Nephron progenitor cell (in vitro differentiated cells): Measurements from ENCODE around the gene MCM3.

Source experiments
- DNase-seq: peaks from one replicate; pipeline ENCODE4 v3.0.0; 2021
- H3K27ac Mint-ChIP-seq: 2 replicates; pipeline ENCODE4 v1.8.0; 2021; ENCODE audit warnings: mild to moderate bottlenecking, moderate library complexity, mixed read lengths
- H3K27me3 Mint-ChIP-seq: 2 replicates; pipeline ENCODE4 v1.8.0; 2021; ENCODE audit warnings: mild to moderate bottlenecking, low read depth, mixed read lengths; ENCODE audit not compliant: poor library complexity
- H3K36me3 Mint-ChIP-seq: 2 replicates; pipeline ENCODE4 v1.8.0; 2021; ENCODE audit warnings: low read depth, mixed read lengths
- H3K4me1 Mint-ChIP-seq: 2 replicates; pipeline ENCODE4 v1.8.0; 2021; ENCODE audit warnings: mixed read lengths
- H3K4me3 Mint-ChIP-seq: 2 replicates; pipeline ENCODE4 v1.8.0; 2021; ENCODE audit warnings: mild to moderate bottlenecking, moderate library complexity, mixed read lengths
- H3K9me3 Mint-ChIP-seq: 2 replicates; pipeline ENCODE4 v1.8.0; 2021; ENCODE audit warnings: mild to moderate bottlenecking, moderate library complexity, mixed read lengths
- TF ChIP-seq, protein P1 (sequence below): fragments of 200-600 bp; sonication (generic); IDR thresholded peaks from 2 replicates; pipeline ENCODE4 v1.5.0; 2021; ENCODE audit warnings: antibody characterized with exemption

The MCM3 gene

GRCh38 chr6:52314752-52315151 lies 30.2 kb upstream of the MCM3 start:
- H3K9me3 Mint-ChIP-seq = no peaks in the 10 kb centered on the region
- no peaks in the 10 kb centered on the region for H3K4me1 Mint-ChIP-seq
- H3K36me3 Mint-ChIP-seq = no peaks in the 10 kb centered on the region
- peaks cover 3% of the 10 kb centered on the region for H3K27me3 Mint-ChIP-seq
- H3K27ac Mint-ChIP-seq = no peak overlapping the region
- H3K4me3 Mint-ChIP-seq = no peak overlapping the region
- TF ChIP-seq, protein P1, sequence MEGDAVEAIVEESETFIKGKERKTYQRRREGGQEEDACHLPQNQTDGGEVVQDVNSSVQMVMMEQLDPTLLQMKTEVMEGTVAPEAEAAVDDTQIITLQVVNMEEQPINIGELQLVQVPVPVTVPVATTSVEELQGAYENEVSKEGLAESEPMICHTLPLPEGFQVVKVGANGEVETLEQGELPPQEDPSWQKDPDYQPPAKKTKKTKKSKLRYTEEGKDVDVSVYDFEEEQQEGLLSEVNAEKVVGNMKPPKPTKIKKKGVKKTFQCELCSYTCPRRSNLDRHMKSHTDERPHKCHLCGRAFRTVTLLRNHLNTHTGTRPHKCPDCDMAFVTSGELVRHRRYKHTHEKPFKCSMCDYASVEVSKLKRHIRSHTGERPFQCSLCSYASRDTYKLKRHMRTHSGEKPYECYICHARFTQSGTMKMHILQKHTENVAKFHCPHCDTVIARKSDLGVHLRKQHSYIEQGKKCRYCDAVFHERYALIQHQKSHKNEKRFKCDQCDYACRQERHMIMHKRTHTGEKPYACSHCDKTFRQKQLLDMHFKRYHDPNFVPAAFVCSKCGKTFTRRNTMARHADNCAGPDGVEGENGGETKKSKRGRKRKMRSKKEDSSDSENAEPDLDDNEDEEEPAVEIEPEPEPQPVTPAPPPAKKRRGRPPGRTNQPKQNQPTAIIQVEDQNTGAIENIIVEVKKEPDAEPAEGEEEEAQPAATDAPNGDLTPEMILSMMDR = no peak
- no peak for DNase-seq

GRCh38 chr6:52312461-52312860 lies 27.9 kb upstream of the MCM3 start:
- Mint-ChIP-seq H3K27ac (no peak overlapping the region), H3K4me1 (peaks cover 7% of the 10 kb centered on the region), H3K36me3 (no peaks in the 10 kb centered on the region), H3K27me3 (peaks cover 10% of the 10 kb centered on the region), H3K9me3 (no peaks in the 10 kb centered on the region), H3K4me3 (no peak overlapping the region)
- TF ChIP-seq, protein P1 = no peak
- no peak for DNase-seq

GRCh38 chr6:52310932-52311331 lies 26.4 kb upstream of the MCM3 start:
- no peak overlapping the region for H3K4me3 Mint-ChIP-seq
- H3K27me3 Mint-ChIP-seq = peaks cover 21% of the 10 kb centered on the region
- H3K9me3 Mint-ChIP-seq = no peaks in the 10 kb centered on the region
- H3K27ac Mint-ChIP-seq = no peak overlapping the region
- TF ChIP-seq, protein P1 = no peak
- H3K4me1 Mint-ChIP-seq = peaks cover 9% of the 10 kb centered on the region
- H3K36me3 Mint-ChIP-seq = no peaks in the 10 kb centered on the region
- DNase-seq = no peak

GRCh38 chr6:52307900-52308372 lies 23.4 kb upstream of the MCM3 start:
- DNase-seq = no peak
- Mint-ChIP-seq H3K27me3 (peaks cover 18% of the 10 kb centered on the region), H3K9me3 (no peaks in the 10 kb centered on the region), H3K4me3 (no peak overlapping the region), H3K27ac (peak overlapping the region; percentile 30), H3K36me3 (no peaks in the 10 kb centered on the region), H3K4me1 (peaks cover 17% of the 10 kb centered on the region)
- TF ChIP-seq, protein P1 = no peak

GRCh38 chr6:52306972-52307870 lies 22.7 kb upstream of the MCM3 start:
- Mint-ChIP-seq H3K4me3 (no peak overlapping the region), H3K9me3 (no peaks in the 10 kb centered on the region), H3K36me3 (no peaks in the 10 kb centered on the region), H3K27ac (no peak overlapping the region), H3K27me3 (peaks cover 19% of the 10 kb centered on the region), H3K4me1 (peaks cover 17% of the 10 kb centered on the region)
- TF ChIP-seq, protein P1 = no peak
- no peak for DNase-seq
